Muscle of leg (tissue), 11 donors: ENCODE results near the gene CCDC51. TPM values are rescaled to one million over a fixed set of nuclear protein-coding genes. Genes with fewer than 3 reads are reported as not detected.
A peak's percentile ranks its signal among the peaks of the same experiment; 100 is the strongest.

Experiments used
- DNase-seq: peaks from one replicate; pipeline ENCODE4 v3.0.0; 2013
- H3K27ac ChIP-seq: one replicate; pipeline ENCODE4 v1.5.1; 2013; ENCODE audit warnings: mild to moderate bottlenecking, low read length, control low read depth
- H3K27me3 ChIP-seq: one replicate; pipeline ENCODE4 v1.6.1; 2013; ENCODE audit warnings: low read length; ENCODE audit not compliant: control insufficient read depth, insufficient read depth
- H3K36me3 ChIP-seq: one replicate; pipeline ENCODE4 v1.6.1; 2013; ENCODE audit warnings: low read length; ENCODE audit not compliant: control insufficient read depth, insufficient read depth
- H3K4me1 ChIP-seq: one replicate; pipeline ENCODE4 v1.6.1; 2013; ENCODE audit warnings: low read length; ENCODE audit not compliant: control insufficient read depth, insufficient read depth
- H3K4me3 ChIP-seq: one replicate; pipeline ENCODE4 v1.5.1; 2013; ENCODE audit warnings: low read length, control low read depth
- H3K9me3 ChIP-seq: replicated peaks from 2 replicates; pipeline ENCODE4 v1.6.1; 2013; ENCODE audit warnings: low read depth, low read length; ENCODE audit not compliant: control insufficient read depth
- WGBS: methylation state at CpG from one replicate; pipeline ENCODE4 v1.1.5; 2013; ENCODE audit warnings: missing lambda C conversion rate; ENCODE audit not compliant: insufficient coverage; 5-methylcytosine and 5-hydroxymethylcytosine counted together
- polyA plus RNA-seq, 8 donors: library from polyadenylated mRNA; unstranded; fragments of 120-200 nt; gene quantifications; one replicate each; pipeline versions ENCODE4 v1.2.1 to v1.2.3, GENCODE V29; 2013; ENCODE audit warnings: inconsistent platforms in 1 of 8, low replicate concordance in 1 of 8; ENCODE audit not compliant: insufficient read length in 8 of 8, insufficient read depth in 1 of 8
- total RNA-seq: library from RNA; stranded (reverse); fragments of 120-200 nt; gene quantifications from one replicate; pipeline ENCODE4 v1.2.4, GENCODE V29; 2013

The CCDC51 gene
- total and polyA plus RNA-seq, 9 donors, result 11.2 to 17.9 (median 13.2) TPM

- H3K36me3 ChIP-seq, result peaks cover 26% of the 10 kb centered on the region
- H3K27me3 ChIP-seq, result no peaks in the 10 kb centered on the region
- peaks cover 59% of the 10 kb centered on the region for H3K4me1 ChIP-seq
- peak; percentile 78 for DNase-seq
- H3K4me3 ChIP-seq, result peak overlapping the region; percentile 62
- WGBS, result 0% methylated on average over 36 of the region's 60 CpGs
- H3K27ac ChIP-seq, result peak overlapping the region; percentile 47
- H3K9me3 ChIP-seq, result no peaks in the 10 kb centered on the region
These were observed 11.2 kb downstream of the CCDC51 start for GRCh38 chr3:48428572-48429316.

DNA sequence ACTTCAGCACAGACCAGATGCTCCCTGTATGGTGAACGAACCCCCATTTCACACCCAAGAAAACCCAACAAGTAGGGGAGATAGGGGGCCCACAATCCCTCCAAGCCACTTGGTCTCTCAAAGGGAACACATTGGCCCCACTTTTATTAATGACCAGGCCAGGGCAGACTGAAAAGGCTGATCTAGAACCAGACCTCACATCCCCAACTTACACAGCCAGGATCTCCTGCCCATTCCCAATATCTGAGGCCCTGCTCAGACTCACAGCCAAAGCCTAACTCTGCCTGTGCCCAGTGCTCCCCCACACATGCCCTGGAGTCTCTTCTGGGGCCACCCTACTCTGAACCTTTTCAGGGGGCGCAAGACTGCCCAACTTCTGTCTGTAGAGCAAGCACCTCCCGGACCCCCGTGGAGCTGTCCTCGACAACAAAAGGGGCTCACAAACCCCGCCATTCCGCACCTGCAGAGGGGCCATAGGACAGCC lies 11.8 kb downstream of the CCDC51 start:
- DNase-seq, result no peak
- Histone ChIP-seq H3K9me3 (no peaks in the 10 kb centered on the region), H3K27me3 (no peaks in the 10 kb centered on the region), H3K36me3 (peaks cover 23% of the 10 kb centered on the region), H3K27ac (peak overlapping the region; percentile 2), H3K4me3 (peak overlapping the region; percentile 62), H3K4me1 (peaks cover 62% of the 10 kb centered on the region)
- 40% methylated on average over 6 of the region's 7 CpGs for WGBS

DNA sequence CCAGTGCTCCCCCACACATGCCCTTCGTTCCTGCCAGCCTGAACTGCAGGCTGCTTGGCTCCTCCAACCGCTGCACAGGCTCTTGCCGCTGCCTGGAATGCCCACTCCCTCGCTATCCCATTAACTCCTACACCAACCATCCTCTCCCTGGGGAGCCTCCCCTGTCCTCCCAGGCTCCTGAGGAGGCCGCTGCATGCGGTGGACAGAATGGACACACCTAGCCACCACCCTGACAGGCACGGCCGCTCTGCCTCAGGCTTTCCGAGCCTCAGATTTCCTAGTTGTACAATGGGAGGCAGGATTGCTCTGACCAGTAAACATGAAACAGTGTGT lies 12.3 kb downstream of the CCDC51 start:
- Histone ChIP-seq H3K4me1 (peaks cover 67% of the 10 kb centered on the region), H3K27ac (no peak overlapping the region), H3K4me3 (no peak overlapping the region)

DNA sequence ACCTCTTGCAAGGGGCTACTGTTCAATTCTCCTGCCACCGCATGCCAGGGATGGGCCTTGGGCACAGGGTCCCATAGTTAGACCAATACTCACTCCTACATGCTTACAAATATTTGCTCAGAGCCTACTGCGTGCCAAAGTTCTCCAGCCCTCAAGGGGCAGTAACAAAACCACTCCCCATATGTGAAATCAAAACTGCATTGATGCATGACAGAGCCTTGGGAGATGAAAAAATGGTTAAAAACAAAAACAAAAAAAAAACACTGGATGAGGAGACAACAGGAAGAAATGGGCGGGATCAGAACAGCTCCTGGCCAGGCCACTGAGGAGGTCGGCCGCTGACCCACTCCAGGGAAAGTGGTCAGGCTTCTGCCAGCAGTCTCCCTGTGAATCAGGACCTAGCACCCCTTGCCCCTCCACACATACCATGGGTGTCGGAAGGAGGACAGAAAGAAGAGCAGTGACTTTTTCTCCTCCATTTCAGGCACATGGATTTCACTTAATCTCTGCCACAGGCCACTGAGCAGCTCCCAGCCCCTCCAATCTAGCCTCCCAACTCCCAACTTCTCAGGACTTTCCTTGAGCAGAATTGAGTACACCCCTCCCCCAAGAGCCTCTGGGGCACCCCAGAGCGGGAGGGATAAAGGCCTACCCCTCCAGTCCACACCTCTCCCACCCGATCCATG lies 12.8 kb downstream of the CCDC51 start:
- Histone ChIP-seq H3K9me3 (no peaks in the 10 kb centered on the region), H3K4me3 (no peak overlapping the region), H3K27ac (peak overlapping the region; percentile 55)

More for the DNA sequence above, 12.3 kb downstream of the CCDC51 start:
- no peak for DNase-seq
- no peaks in the 10 kb centered on the region for H3K27me3 ChIP-seq
- H3K36me3 ChIP-seq, result peaks cover 18% of the 10 kb centered on the region
- 79% methylated on average over 6 of the region's 9 CpGs for WGBS
- H3K9me3 ChIP-seq, result no peaks in the 10 kb centered on the region

DNA sequence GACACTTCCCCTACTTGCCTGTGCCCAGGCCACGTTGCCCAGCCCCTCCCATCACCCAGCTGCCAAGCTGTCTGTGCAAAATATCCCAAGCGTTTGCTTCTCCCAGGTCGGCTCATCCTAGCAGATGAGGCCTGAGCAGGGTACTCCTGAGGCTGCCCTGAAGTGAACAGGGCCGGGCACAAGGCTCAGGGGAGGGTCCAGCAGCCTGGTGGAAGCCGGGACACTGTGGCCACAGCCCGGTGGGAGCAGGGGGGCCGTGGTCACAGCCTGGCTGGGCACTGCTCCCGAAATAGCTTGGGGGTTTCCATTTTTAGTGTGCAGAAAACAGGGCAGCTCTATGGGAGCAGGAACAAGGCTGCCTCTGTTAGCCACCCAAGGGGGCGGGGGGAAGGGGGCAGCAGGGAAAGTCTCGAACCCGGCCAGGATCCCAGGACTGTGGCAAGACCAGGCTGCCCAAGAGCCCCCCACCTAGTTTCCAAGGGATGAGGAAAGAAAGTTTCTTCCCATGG lies 13.5 kb downstream of the CCDC51 start:
- DNase-seq, result peak; percentile 32
- H3K36me3 ChIP-seq, result peaks cover 7% of the 10 kb centered on the region
- H3K9me3 ChIP-seq, result no peaks in the 10 kb centered on the region
- H3K4me1 ChIP-seq, result peaks cover 73% of the 10 kb centered on the region
- no peak overlapping the region for H3K4me3 ChIP-seq
- H3K27me3 ChIP-seq, result no peaks in the 10 kb centered on the region
- WGBS, result 63% methylated on average over 10 of the region's 11 CpGs
- H3K27ac ChIP-seq, result peak overlapping the region; percentile 55

More for the DNA sequence above, 12.8 kb downstream of the CCDC51 start:
- 67% methylated on average over 3 of the region's 8 CpGs for WGBS
- no peak for DNase-seq
- Histone ChIP-seq H3K36me3 (peaks cover 13% of the 10 kb centered on the region), H3K27me3 (no peaks in the 10 kb centered on the region), H3K4me1 (peaks cover 72% of the 10 kb centered on the region)

DNA sequence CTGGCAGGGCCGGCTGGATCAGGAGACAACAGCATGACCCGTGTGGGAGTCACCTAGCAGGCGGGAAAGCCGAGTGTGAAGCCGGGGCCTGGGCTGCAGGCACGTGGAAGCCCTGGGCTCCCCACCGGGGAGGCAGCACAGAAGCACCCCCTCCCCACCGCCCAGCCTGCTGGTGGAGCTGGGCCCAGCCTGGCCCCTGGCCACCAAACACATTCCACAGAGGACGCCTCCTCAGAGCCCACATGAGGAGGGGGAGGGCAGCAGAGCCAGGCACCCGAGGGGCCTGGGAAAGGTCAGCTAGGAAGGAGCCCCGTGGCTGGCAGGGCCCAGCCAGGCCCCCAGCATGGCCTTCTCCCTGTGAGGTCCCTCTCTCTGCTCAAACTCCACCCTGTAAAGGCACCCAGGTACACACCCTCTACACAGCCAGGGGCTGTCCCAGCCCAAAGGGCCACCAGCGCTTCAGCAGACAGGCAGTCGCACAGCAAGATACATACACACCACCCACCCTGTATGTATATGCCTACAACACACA lies 14.6 kb downstream of the CCDC51 start:
- H3K4me1 ChIP-seq, result peaks cover 73% of the 10 kb centered on the region
- H3K9me3 ChIP-seq, result no peaks in the 10 kb centered on the region
- H3K27me3 ChIP-seq, result no peaks in the 10 kb centered on the region
- H3K4me3 ChIP-seq, result no peak overlapping the region
- WGBS, result 51% methylated on average over 7 of the region's 13 CpGs
- no peak overlapping the region for H3K27ac ChIP-seq
- peaks cover 4% of the 10 kb centered on the region for H3K36me3 ChIP-seq
- DNase-seq, result no peak

- H3K36me3 ChIP-seq, result peaks cover 7% of the 10 kb centered on the region
- 85% methylated on average over 26 of the region's 27 CpGs for WGBS
- no peak for DNase-seq
These were observed 15.8 kb downstream of the CCDC51 start for GRCh38 chr3:48423883-48424695.

GRCh38 chr3:48423241-48423882 lies 16.6 kb downstream of the CCDC51 start:
- no peak overlapping the region for H3K4me3 ChIP-seq
- H3K27ac ChIP-seq, result no peak overlapping the region
- H3K4me1 ChIP-seq, result peaks cover 63% of the 10 kb centered on the region
- H3K9me3 ChIP-seq, result no peaks in the 10 kb centered on the region
- H3K27me3 ChIP-seq, result no peaks in the 10 kb centered on the region
- 84% methylated on average over 25 of the region's 25 CpGs for WGBS
- no peak for DNase-seq
- peaks cover 14% of the 10 kb centered on the region for H3K36me3 ChIP-seq

More at GRCh38 chr3:48423883-48424695, 15.8 kb downstream of the CCDC51 start:
- no peak overlapping the region for H3K27ac ChIP-seq
- H3K4me1 ChIP-seq, result peaks cover 65% of the 10 kb centered on the region
- no peaks in the 10 kb centered on the region for H3K27me3 ChIP-seq
- H3K4me3 ChIP-seq, result no peak overlapping the region
- no peaks in the 10 kb centered on the region for H3K9me3 ChIP-seq

DNA sequence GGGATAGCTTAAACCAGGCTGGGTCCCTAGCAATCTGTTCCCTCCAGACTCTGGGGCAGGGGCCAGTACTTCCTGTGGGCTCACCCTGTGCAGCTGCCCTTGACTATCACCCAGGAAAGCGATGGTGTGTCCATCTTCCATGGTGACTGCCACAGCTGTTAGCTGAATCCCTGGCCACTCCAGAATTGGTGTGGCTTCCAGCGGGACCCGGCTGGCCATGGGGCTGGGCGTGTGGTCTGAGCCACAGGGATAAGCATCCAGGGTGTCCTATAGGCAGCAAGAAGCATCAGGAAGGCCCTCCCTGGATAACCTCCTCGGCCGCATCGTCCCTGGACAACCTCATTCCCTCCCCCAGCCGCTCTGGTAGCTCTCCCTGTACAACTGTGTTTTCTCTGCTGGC lies 17.2 kb downstream of the CCDC51 start:
- H3K4me3 ChIP-seq, result no peak overlapping the region
- H3K36me3 ChIP-seq, result peaks cover 18% of the 10 kb centered on the region
- H3K27ac ChIP-seq, result no peak overlapping the region
- no peaks in the 10 kb centered on the region for H3K9me3 ChIP-seq
- 77% methylated on average over 8 of the region's 8 CpGs for WGBS
- peak; percentile 44 for DNase-seq
- H3K27me3 ChIP-seq, result no peaks in the 10 kb centered on the region
- peaks cover 56% of the 10 kb centered on the region for H3K4me1 ChIP-seq
